Right lobe of liver (tissue), 6 donors: Measurements from ENCODE around the gene NDUFAF5. TPM values are rescaled to one million over a fixed set of nuclear protein-coding genes. Genes with fewer than 3 reads are reported as not detected.

Source experiments
- ATAC-seq, 4 donors: fragments of 200-7000 bp; cut with Tn5 transposase; one replicate each; pipeline ENCODE4 v1.9.1; 2020; ENCODE audit warnings: mild to moderate bottlenecking in 4 of 4, moderate library complexity in 4 of 4
- DNase-seq, 3 donors: peaks; one replicate each; pipeline ENCODE4 v3.0.0-alpha.2; 2020
- H3K27ac ChIP-seq, 3 donors: fragments of 200-600 bp; one replicate each; pipeline ENCODE4 v1.8.0; 2022
- H3K27me3 ChIP-seq, 2 donors: fragments of 200-600 bp; one replicate each; pipeline ENCODE4 v1.8.0; 2022
- H3K36me3 ChIP-seq, 4 donors: fragments of 200-600 bp; sonication (generic) in 1 of 4; one replicate each; pipeline versions ENCODE4 v1.5.1 to v1.8.0; 2017 to 2022; ENCODE audit warnings: control low read depth in 1 of 4
- H3K4me1 ChIP-seq, 4 donors: fragments of 200-600 bp; sonication (generic) in 1 of 4; one replicate each; pipeline versions ENCODE4 v1.5.1 to v1.8.0; 2017 to 2022; ENCODE audit warnings: control low read depth in 1 of 4
- H3K4me3 ChIP-seq, 3 donors: fragments of 200-600 bp; one replicate each; pipeline ENCODE4 v1.8.0; 2022
- H3K9me3 ChIP-seq, 4 donors: fragments of 200-600 bp; sonication (generic) in 1 of 4; one replicate each; pipeline versions ENCODE4 v1.5.1 to v1.8.0; 2017 to 2022; ENCODE audit warnings: control low read depth in 1 of 4
- POLR2A ChIP-seq: fragments of 450-650 bp; IDR thresholded peaks from one replicate; pipeline ENCODE4 v1.6.1; 2017; ENCODE audit warnings: antibody characterized with exemption, mild to moderate bottlenecking
- WGBS: methylation state at CpG from one replicate; pipeline ENCODE4 v1.1.6; 2018; ENCODE audit warnings: low coverage, low lambda C conversion rate; ENCODE audit not compliant: insufficient coverage; ENCODE audit errors: missing lambda C conversion rate; 5-methylcytosine and 5-hydroxymethylcytosine counted together
- intact Hi-C, 2 donors: fragments of 100-400 bp; cut with DNase I; formaldehyde crosslinking; loops; one replicate each; pipeline versions ENCODE4 v1.11.2 to v1.14.1; 2022
- total RNA-seq, 6 experiments: library from RNA; depleted of rRNA in 2 of 6; stranded (reverse); fragments of >200 nt in 2 of 6; fragmentation: NEBNext Ultra II Directional in 3 of 6; extraction: Animal tissue kit (Norgen Biotek cat#: 25700) in 3 of 6; gene quantifications; one replicate each; pipeline versions ENCODE4 v1.1.0 to v1.2.4, GENCODE V29; 2016 to 2023
- TF ChIP-seq, protein P1 (sequence below), 4 donors: fragments of 200-600 bp in 3 of 4; fragments of 450-650 bp in 1 of 4; IDR thresholded peaks; one replicate each; pipeline versions ENCODE4 v1.5.1 to v1.8.0; 2016 to 2022; ENCODE audit warnings: antibody characterized with exemption in 4 of 4, mild to moderate bottlenecking in 2 of 4
- donor health status: DM: no; HTN: yes; CAD: no.
- donor health status: DM: no; HTN: no; CAD: no.
- donor health status: DM: no; HTN: no; CAD: no.
- donor health status: DM: no; HTN: yes; CAD: no.
- donor health status: DM: no; HTN: yes; CAD: no.

NDUFAF5 gene
- total RNA-seq, 6 experiments from 2014 or later: 9.8 to 15.9 (median 11.7) TPM

DNA sequence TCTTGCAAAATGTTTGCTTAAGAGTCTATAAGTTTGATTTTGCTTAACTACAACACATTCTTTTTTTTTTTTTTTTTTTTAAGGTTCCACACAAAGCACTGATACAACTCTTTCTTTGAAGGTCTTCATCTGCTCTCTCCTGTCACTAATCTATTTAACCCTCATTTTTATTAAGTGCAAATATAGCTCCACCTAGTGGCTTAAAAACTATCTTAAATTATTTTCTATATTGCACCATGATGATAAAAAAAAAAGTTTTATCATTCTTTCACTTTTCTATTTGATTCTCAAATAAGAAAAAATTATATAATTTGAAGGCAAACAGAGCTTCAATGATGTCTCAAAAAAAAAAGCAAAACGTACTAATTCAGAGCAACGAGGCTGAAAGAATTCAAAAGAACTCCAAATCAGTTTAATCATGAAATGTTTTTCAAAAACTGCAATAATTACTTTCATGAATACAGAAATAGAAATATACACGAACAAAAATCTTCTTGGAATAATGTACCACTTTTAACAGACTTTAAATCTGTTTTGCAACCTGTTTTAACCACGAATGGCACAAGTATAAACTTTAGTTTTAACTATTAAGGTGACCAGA, 12.9 kb upstream of the NDUFAF5 start:
- H3K9me3 ChIP-seq: no peaks in the 10 kb centered on the region

GRCh38 chr20:13772529-13772928, 12.3 kb upstream of the NDUFAF5 start:
- WGBS: 69% methylated on average over 4 of the region's 4 CpGs
- Histone ChIP-seq H3K9me3 (no peaks in the 10 kb centered on the region), H3K36me3 (peaks cover 0 to 80% (median 25%) of the 10 kb centered on the region in 4 donors), H3K4me3 (no peak overlapping the region), H3K27me3 (no peaks in the 10 kb centered on the region), H3K27ac (no peak overlapping the region), H3K4me1 (no peaks in the 10 kb centered on the region)
- ATAC-seq: no peak
- DNase-seq: no peak
- TF ChIP-seq POLR2A: no peak
- TF ChIP-seq, protein P1, sequence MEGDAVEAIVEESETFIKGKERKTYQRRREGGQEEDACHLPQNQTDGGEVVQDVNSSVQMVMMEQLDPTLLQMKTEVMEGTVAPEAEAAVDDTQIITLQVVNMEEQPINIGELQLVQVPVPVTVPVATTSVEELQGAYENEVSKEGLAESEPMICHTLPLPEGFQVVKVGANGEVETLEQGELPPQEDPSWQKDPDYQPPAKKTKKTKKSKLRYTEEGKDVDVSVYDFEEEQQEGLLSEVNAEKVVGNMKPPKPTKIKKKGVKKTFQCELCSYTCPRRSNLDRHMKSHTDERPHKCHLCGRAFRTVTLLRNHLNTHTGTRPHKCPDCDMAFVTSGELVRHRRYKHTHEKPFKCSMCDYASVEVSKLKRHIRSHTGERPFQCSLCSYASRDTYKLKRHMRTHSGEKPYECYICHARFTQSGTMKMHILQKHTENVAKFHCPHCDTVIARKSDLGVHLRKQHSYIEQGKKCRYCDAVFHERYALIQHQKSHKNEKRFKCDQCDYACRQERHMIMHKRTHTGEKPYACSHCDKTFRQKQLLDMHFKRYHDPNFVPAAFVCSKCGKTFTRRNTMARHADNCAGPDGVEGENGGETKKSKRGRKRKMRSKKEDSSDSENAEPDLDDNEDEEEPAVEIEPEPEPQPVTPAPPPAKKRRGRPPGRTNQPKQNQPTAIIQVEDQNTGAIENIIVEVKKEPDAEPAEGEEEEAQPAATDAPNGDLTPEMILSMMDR (IDR thresholded peaks at IDR 0.05): no peak
- intact Hi-C loops: no loop called here

More for the DNA sequence above, 12.9 kb upstream of the NDUFAF5 start:
- TF ChIP-seq, protein P1 (IDR thresholded peaks at IDR 0.05): peak; percentile 25 to 56 (median 52)
- no peak for TF ChIP-seq POLR2A
- H3K4me1 ChIP-seq: no peaks in the 10 kb centered on the region
- H3K27ac ChIP-seq: no peak overlapping the region
- intact Hi-C loops: no loop called here
- peak in 2 of 4 donors; percentile 41 to 43 for ATAC-seq
- no peaks in the 10 kb centered on the region for H3K27me3 ChIP-seq
- H3K36me3 ChIP-seq: peaks cover 0 to 78% (median 24%) of the 10 kb centered on the region in 4 donors
- 31% methylated on average over 4 of the region's 4 CpGs for WGBS
- no peak for DNase-seq
- H3K4me3 ChIP-seq: no peak overlapping the region

DNA sequence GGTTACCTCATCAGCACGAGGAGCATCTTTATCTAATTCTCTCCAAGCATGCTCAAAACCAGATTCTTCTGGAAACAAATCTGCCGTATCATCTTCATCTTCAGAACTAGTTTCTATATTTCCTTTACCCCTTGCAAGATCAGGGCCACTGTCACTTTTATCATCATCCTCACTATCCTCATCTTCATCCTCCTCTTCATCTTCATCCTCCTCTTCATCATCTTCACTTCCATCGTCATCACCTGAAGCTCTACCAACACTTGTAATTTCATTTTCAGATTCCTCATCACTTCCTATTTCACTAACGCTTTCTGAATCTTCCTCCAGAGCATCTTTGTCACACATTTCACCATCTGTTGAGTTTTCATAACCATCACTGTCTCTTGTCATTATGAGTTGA, 9.0 kb upstream of the NDUFAF5 start:
- TF ChIP-seq, protein P1 (IDR thresholded peaks at IDR 0.05): no peak
- no peak for TF ChIP-seq POLR2A
- Histone ChIP-seq H3K27ac (no peak overlapping the region), H3K36me3 (peaks cover 0 to 60% (median 15%) of the 10 kb centered on the region in 4 donors), H3K4me3 (no peak overlapping the region), H3K27me3 (no peaks in the 10 kb centered on the region), H3K4me1 (no peaks in the 10 kb centered on the region), H3K9me3 (no peaks in the 10 kb centered on the region)
- intact Hi-C loops: no loop called here
- 76% methylated on average over 4 of the region's 4 CpGs for WGBS
- ATAC-seq: no peak
- no peak for DNase-seq

DNA sequence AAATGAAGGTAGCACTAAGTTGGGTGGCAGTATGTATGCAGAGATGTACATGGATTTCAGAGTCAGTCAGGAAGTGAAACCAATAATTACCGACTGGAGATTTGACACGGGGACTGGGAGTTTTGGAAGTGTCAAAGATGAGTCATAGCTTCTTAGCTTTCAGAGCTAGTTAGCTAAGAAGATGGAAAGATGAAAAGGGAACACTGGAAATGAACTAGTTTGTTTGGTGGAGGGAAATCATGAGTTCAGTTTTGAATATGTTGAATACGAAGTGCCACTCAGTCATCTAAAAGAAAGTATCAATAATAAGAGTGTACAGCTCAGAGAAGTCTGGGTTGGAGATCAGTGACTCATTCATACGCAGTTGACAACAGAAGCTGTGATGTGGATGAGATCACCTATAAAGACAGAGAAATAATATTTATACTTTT, 7.6 kb upstream of the NDUFAF5 start:
- intact Hi-C loops: no loop called here
- DNase-seq (no peak), ATAC-seq (peak in 1 of 4 donors; percentile 15)
- H3K4me1 ChIP-seq: no peaks in the 10 kb centered on the region
- H3K27me3 ChIP-seq: no peaks in the 10 kb centered on the region
- TF ChIP-seq, protein P1 (IDR thresholded peaks at IDR 0.05): no peak
- no peak for TF ChIP-seq POLR2A
- no peaks in the 10 kb centered on the region for H3K9me3 ChIP-seq
- 62% methylated on average over 4 of the region's 4 CpGs for whole genome bisulfite sequencing
- no peak overlapping the region for H3K4me3 ChIP-seq
- H3K36me3 ChIP-seq: peaks cover 0 to 63% (median 11%) of the 10 kb centered on the region in 4 donors
- H3K27ac ChIP-seq: no peak overlapping the region
